Thyroid gland (tissue), 4 donors: ENCODE measurements around the gene HSPB7. TPM values are rescaled to one million over a fixed set of nuclear protein-coding genes. Genes with fewer than 3 reads are reported as not detected.

Experiments used
- DNase-seq, 2 donors: peaks; one replicate each; pipeline ENCODE4 v3.0.0-alpha.2; 2019
- H3K27ac ChIP-seq, 3 donors: fragments of 200-600 bp; sonication (generic); 1 replicate in 2 of 3; 2 replicates in 1 of 3; pipeline ENCODE4 v1.5.1; 2016 to 2019; ENCODE audit warnings: mild to moderate bottlenecking in 1 of 3, moderate library complexity in 1 of 3
- H3K27me3 ChIP-seq: fragments of 200-600 bp; sonication (generic); one replicate; pipeline ENCODE4 v1.5.1; 2019
- H3K36me3 ChIP-seq, 2 donors: fragments of 200-600 bp; sonication (generic); one replicate each; pipeline ENCODE4 v1.5.1; 2016 to 2019
- H3K4me1 ChIP-seq, 2 donors: fragments of 200-600 bp; sonication (generic); one replicate each; pipeline ENCODE4 v1.5.1; 2017 to 2019
- H3K4me3 ChIP-seq, 3 donors: fragments of 200-600 bp; sonication (generic); replicated peaks in 1 of 3; 1 replicate in 2 of 3; 2 replicates in 1 of 3; pipeline ENCODE4 v1.5.1; 2016; ENCODE audit warnings: mild to moderate bottlenecking in 1 of 3
- H3K9me3 ChIP-seq: fragments of 200-600 bp; sonication (generic); one replicate; pipeline ENCODE4 v1.5.1; 2017
- CTCF ChIP-seq, 6 experiments: fragments of 200-600 bp in 3 of 6; fragments of 450-650 bp in 3 of 6; sonication (generic) in 3 of 6; IDR thresholded peaks; one replicate each; pipeline ENCODE4 v1.5.1; 2016 to 2019; ENCODE audit warnings: antibody characterized with exemption in 6 of 6, mild to moderate bottlenecking in 2 of 6, inconsistent platforms in 1 of 6, moderate library complexity in 1 of 6
- POLR2A ChIP-seq, 2 donors: fragments of 450-650 bp; IDR thresholded peaks; one replicate each; pipeline ENCODE4 v1.6.1; 2017; ENCODE audit warnings: antibody characterized with exemption in 2 of 2, mild to moderate bottlenecking in 2 of 2, moderate library complexity in 1 of 2
- whole genome bisulfite sequencing, 2 donors: methylation state at CpG; one replicate each; pipeline ENCODE4 v1.1.5; 2017; 5-methylcytosine and 5-hydroxymethylcytosine counted together
- intact Hi-C: fragments of 100-400 bp; cut with DNase I; formaldehyde crosslinking; loops from one replicate; pipeline ENCODE4 v1.15.1; 2023
- total RNA-seq, 4 donors: library from RNA; depleted of rRNA; stranded (reverse); fragments of >200 nt; gene quantifications; one replicate each; pipeline ENCODE4 v1.2.3, GENCODE V29; 2016

The HSPB7 gene
- total RNA-seq, 4 donors from 2014 or later: 0.81 to 9.0 (median 2.9) TPM

- Histone ChIP-seq H3K36me3 (peaks cover 11% of the 10 kb centered on the region in 2 donors), H3K27ac (no peak overlapping the region), H3K4me1 (peaks cover 10 to 16% of the 10 kb centered on the region in 2 donors), H3K9me3 (no peaks in the 10 kb centered on the region), H3K27me3 (no peaks in the 10 kb centered on the region), H3K4me3 (no peak overlapping the region)
- TF ChIP-seq POLR2A (IDR thresholded peaks at IDR 0.05) (no peak), CTCF (IDR thresholded peaks at IDR 0.05) (no peak)
- intact Hi-C loops: no loop called here
- DNase-seq: no peak
Observed at GRCh38 chr1:15970911-15971310, 46.9 kb downstream of the HSPB7 start.

- TF ChIP-seq CTCF (IDR thresholded peaks at IDR 0.05): no peak
- TF ChIP-seq POLR2A (IDR thresholded peaks at IDR 0.05): no peak
Observed at GRCh38 chr1:15969321-15969880, 48.4 kb downstream of the HSPB7 start.

GRCh38 chr1:15968172-15968571 is 49.7 kb downstream of the HSPB7 start:
- Histone ChIP-seq H3K4me1 (peaks cover 0 to 3% of the 10 kb centered on the region in 2 donors), H3K4me3 (no peak overlapping the region), H3K36me3 (peaks cover 11% of the 10 kb centered on the region in 2 donors), H3K27ac (no peak overlapping the region), H3K27me3 (no peaks in the 10 kb centered on the region), H3K9me3 (no peaks in the 10 kb centered on the region)
- no peak for DNase-seq
- intact Hi-C loops: no loop called here
- TF ChIP-seq CTCF (IDR thresholded peaks at IDR 0.05): no peak
- no peak for TF ChIP-seq POLR2A (IDR thresholded peaks at IDR 0.05)
- WGBS, 2 donors: 90 to 91% methylated on average over 5 of the region's 5 CpGs

More at GRCh38 chr1:15969321-15969880, 48.4 kb downstream of the HSPB7 start:
- no peaks in the 10 kb centered on the region for H3K27me3 ChIP-seq
- intact Hi-C loops: no loop called here
- H3K9me3 ChIP-seq: no peaks in the 10 kb centered on the region
- no peak overlapping the region for H3K27ac ChIP-seq
- no peak for DNase-seq
- 94 to 98% methylated on average over 9 to 10 of the region's 13 CpGs for WGBS, 2 donors
- H3K4me3 ChIP-seq: no peak overlapping the region
- H3K4me1 ChIP-seq: peaks cover 2 to 7% of the 10 kb centered on the region in 2 donors
- H3K36me3 ChIP-seq: peaks cover 11% of the 10 kb centered on the region in 2 donors

- H3K4me1 ChIP-seq: peaks cover 0 to 3% of the 10 kb centered on the region in 2 donors
- H3K4me3 ChIP-seq: no peak overlapping the region
- peaks cover 3 to 4% of the 10 kb centered on the region in 2 donors for H3K36me3 ChIP-seq
- TF ChIP-seq CTCF (IDR thresholded peaks at IDR 0.05) (no peak), POLR2A (IDR thresholded peaks at IDR 0.05) (no peak)
- 94 to 100% methylated on average over 6 of the region's 6 CpGs for whole genome bisulfite sequencing, 2 donors
- H3K27ac ChIP-seq: no peak overlapping the region
- no peaks in the 10 kb centered on the region for H3K9me3 ChIP-seq
- no peak for DNase-seq
- intact Hi-C loops: no loop called here
- no peaks in the 10 kb centered on the region for H3K27me3 ChIP-seq
Observed at GRCh38 chr1:15966956-15967344, 50.9 kb downstream of the HSPB7 start.

GRCh38 chr1:15966081-15966955 is 51.5 kb downstream of the HSPB7 start:
- whole genome bisulfite sequencing, 2 donors: 71 to 72% methylated on average over 18 of the region's 18 CpGs
- Histone ChIP-seq H3K27me3 (no peaks in the 10 kb centered on the region), H3K4me3 (no peak overlapping the region)

More at GRCh38 chr1:15966081-15966955, 51.5 kb downstream of the HSPB7 start:
- intact Hi-C loops: no loop called here
- Histone ChIP-seq H3K36me3 (peaks cover 0 to 3% of the 10 kb centered on the region in 2 donors), H3K9me3 (no peaks in the 10 kb centered on the region), H3K4me1 (peaks cover 0 to 3% of the 10 kb centered on the region in 2 donors), H3K27ac (peak overlapping the region in 2 of 3 donors; percentile 7 to 56)
- DNase-seq: no peak
- no peak for TF ChIP-seq CTCF (IDR thresholded peaks at IDR 0.05)
- TF ChIP-seq POLR2A (IDR thresholded peaks at IDR 0.05): no peak
